Endothelial cell of umbilical vein (primary cell): ENCODE measurements around the gene CDKN1C. TPM values are rescaled to one million over a fixed set of nuclear protein-coding genes. Genes with fewer than 3 reads are reported as not detected.

Source experiments
- BruUV-seq: library from RNA; stranded (reverse); fragments of 400-500 nt; replicated peaks from 2 replicates; lab custom pipeline; 2021; lab: Mats Ljungman, UMichigan
- CTCF ChIA-PET: fragments of 300-600, 350-600 bp; sonication (Branson Sonifier 250); formaldehyde crosslinking; loops from one replicate; lab custom pipeline; 2021; ENCODE audit warnings: antibody characterized with exemption, inconsistent platforms; lab: Charles Lee
- POLR2A ChIA-PET: fragments of 300-600, 350-600 bp; sonication (Branson Sonifier 250); formaldehyde crosslinking; loops from one replicate; lab custom pipeline; 2021; ENCODE audit warnings: antibody characterized with exemption, inconsistent platforms; lab: Charles Lee
- DNase-seq: peaks from one replicate; pipeline ENCODE4 v3.0.0-alpha.2; 2011; ENCODE audit warnings: low read depth, low spot score
- FAIRE-seq: peaks from 2 replicates; lab custom pipeline; 2011; peaks lifted over from hg19 to GRCh38; lab: Jason Lieb, UNC
- H2AFZ ChIP-seq: 2 replicates; pipeline ENCODE4 v1.6.0; 2012; ENCODE audit warnings: low read depth, low read length, control low read depth, inconsistent platforms
- H3K27ac ChIP-seq: 2 replicates; pipeline ENCODE4 v1.5.1; 2011; ENCODE audit warnings: low read depth, mild to moderate bottlenecking, control low read depth, low read length, moderate library complexity; ENCODE audit not compliant: insufficient read depth
- H3K27me3 ChIP-seq, 2 experiments: 2 replicates each; pipeline versions ENCODE4 v1.6.0 to v1.6.1; 2011; ENCODE audit warnings: low read length in 2 of 2, mixed read lengths in 1 of 2; ENCODE audit not compliant: control insufficient read depth in 2 of 2, insufficient read depth in 2 of 2
- H3K36me3 ChIP-seq, 2 experiments: 2 replicates in 1 of 2; 3 replicates in 1 of 2; pipeline ENCODE4 v1.5.1; 2011; ENCODE audit warnings: low read length in 2 of 2, mild to moderate bottlenecking in 1 of 2, moderate library complexity in 1 of 2; ENCODE audit not compliant: control insufficient read depth in 2 of 2, insufficient read depth in 2 of 2; ENCODE audit errors: extremely low read depth in 1 of 2
- H3K4me1 ChIP-seq: 3 replicates; pipeline ENCODE4 v1.5.1; 2011; ENCODE audit warnings: mild to moderate bottlenecking, low read length; ENCODE audit not compliant: control insufficient read depth, insufficient read depth; ENCODE audit errors: extremely low read depth
- H3K4me2 ChIP-seq: 2 replicates; pipeline ENCODE4 v1.6.1; 2011; ENCODE audit warnings: low read length, control low read depth, mixed read lengths; ENCODE audit not compliant: insufficient read depth
- H3K4me3 ChIP-seq, 3 experiments: fragments of 200-600 bp in 1 of 3; sonication (generic), shearing (Covaris generic) in 1 of 3; replicated peaks in 1 of 3; 2 replicates each; pipeline ENCODE4 v1.5.1; 2011 to 2016; ENCODE audit warnings: control low read depth in 3 of 3, low read length in 3 of 3, mild to moderate bottlenecking in 2 of 3, inconsistent platforms in 1 of 3, low read depth in 1 of 3, moderate library complexity in 1 of 3; ENCODE audit not compliant: insufficient read depth in 1 of 3
- H3K79me2 ChIP-seq: 2 replicates; pipeline ENCODE4 v1.6.0; 2012; ENCODE audit warnings: low read length, inconsistent platforms; ENCODE audit not compliant: control insufficient read depth, insufficient read depth
- H3K9ac ChIP-seq: replicated peaks from 2 replicates; pipeline ENCODE3; 2011; ENCODE audit warnings: low read length, control low read depth; ENCODE audit not compliant: insufficient read depth; ENCODE audit errors: extremely low read depth
- H3K9me1 ChIP-seq: replicated peaks from 3 replicates; pipeline ENCODE4 v1.6.0; 2011; ENCODE audit warnings: mild to moderate bottlenecking, low read length; ENCODE audit not compliant: control insufficient read depth, insufficient read depth; ENCODE audit errors: extremely low read depth
- H3K9me3 ChIP-seq: replicated peaks from 2 replicates; pipeline ENCODE4 v1.5.1; 2012; ENCODE audit warnings: low read length, inconsistent platforms; ENCODE audit not compliant: control insufficient read depth, insufficient read depth
- H4K20me1 ChIP-seq: replicated peaks from 2 replicates; pipeline ENCODE3; 2011; ENCODE audit warnings: mild to moderate bottlenecking, low read length; ENCODE audit not compliant: control insufficient read depth, insufficient read depth; ENCODE audit errors: extremely low read depth
- EZH2 ChIP-seq: IDR thresholded peaks from 2 replicates; pipeline ENCODE4 v1.6.1; 2012; ENCODE audit warnings: borderline replicate concordance, low read depth, mild to moderate bottlenecking, moderate library complexity, low read length, inconsistent platforms; ENCODE audit not compliant: severe bottlenecking
- FOS ChIP-seq: IDR thresholded peaks from 2 replicates; pipeline ENCODE4 v1.6.1; 2011; ENCODE audit warnings: mild to moderate bottlenecking, low read length, moderate library complexity, borderline replicate concordance; ENCODE audit not compliant: insufficient read depth
- GATA2 ChIP-seq: IDR thresholded peaks from 2 replicates; pipeline ENCODE4 v1.7.0; 2011; ENCODE audit warnings: low read depth, mild to moderate bottlenecking, moderate library complexity, mixed read lengths, low read length; ENCODE audit not compliant: insufficient read length, insufficient read depth
- JUN ChIP-seq: IDR thresholded peaks from 2 replicates; pipeline ENCODE4 v1.6.1; 2011; ENCODE audit warnings: borderline replicate concordance, low read depth; ENCODE audit not compliant: insufficient read length, insufficient read depth
- MYC ChIP-seq: IDR thresholded peaks from one replicate; pipeline ENCODE4 v1.6.1; 2011; ENCODE audit warnings: mild to moderate bottlenecking, low read depth, low read length
- POLR2A ChIP-seq: IDR thresholded peaks from 2 replicates; pipeline ENCODE4 v1.6.1; 2012; ENCODE audit warnings: low read depth, mild to moderate bottlenecking, control low read depth, low read length
- POLR2AphosphoS5 ChIP-seq: IDR thresholded peaks from 2 replicates; pipeline ENCODE4 v1.6.1; 2012; ENCODE audit warnings: low read depth, mild to moderate bottlenecking, control low read depth, low read length, moderate library complexity; ENCODE audit not compliant: insufficient read depth
- dilution Hi-C: fragments of 300-500 bp; cut with MboI; formaldehyde crosslinking; loops from one replicate; pipeline ENCODE4 v1.15.0; 2019; ENCODE audit warnings: low sequenced_read_pairs; ENCODE audit not compliant: extremely low pct_ligation_motif_present
- intact Hi-C: fragments of 100-400 bp; cut with micrococcal nuclease; formaldehyde crosslinking; loops from one replicate; pipeline ENCODE4 v1.10.0; 2022
- polyA plus RNA-seq, 4 experiments: library from polyadenylated mRNA; depleted of rRNA in 3 of 4; stranded (reverse) in 3 of 4; unstranded in 1 of 4; fragments of >200 nt; gene quantifications; 2 replicates each; pipeline versions ENCODE4 v1.2.1 to v1.2.3, GENCODE V29; 2011 to 2012; ENCODE audit warnings: missing spikeins in 1 of 4
- total RNA-seq: library from RNA; stranded (reverse); gene quantifications from 2 replicates; pipeline ENCODE4 v1.2.3, GENCODE V29; 2021
- TF ChIP-seq, protein P1 (sequence below): IDR thresholded peaks from 2 replicates; pipeline ENCODE4 v1.6.1; 2011; ENCODE audit not compliant: insufficient read depth, insufficient read length
- TF ChIP-seq, protein P2 (sequence below), 2 donors: IDR thresholded peaks; 1 replicate in 1 of 2; 2 replicates in 1 of 2; pipeline ENCODE4 v1.5.1; 2011; ENCODE audit warnings: low read length in 2 of 2, mild to moderate bottlenecking in 2 of 2, moderate library complexity in 2 of 2, control low read depth in 1 of 2, inconsistent platforms in 1 of 2, low read depth in 1 of 2; ENCODE audit not compliant: insufficient read depth in 1 of 2; ENCODE audit errors: extremely low read depth in 1 of 2

The CDKN1C gene
- total and polyA plus RNA-seq, 2 donors (not counting 3 experiments of a cell fraction or from before 2014, with no cell fraction given): 4.1 to 9.0 TPM

DNA sequence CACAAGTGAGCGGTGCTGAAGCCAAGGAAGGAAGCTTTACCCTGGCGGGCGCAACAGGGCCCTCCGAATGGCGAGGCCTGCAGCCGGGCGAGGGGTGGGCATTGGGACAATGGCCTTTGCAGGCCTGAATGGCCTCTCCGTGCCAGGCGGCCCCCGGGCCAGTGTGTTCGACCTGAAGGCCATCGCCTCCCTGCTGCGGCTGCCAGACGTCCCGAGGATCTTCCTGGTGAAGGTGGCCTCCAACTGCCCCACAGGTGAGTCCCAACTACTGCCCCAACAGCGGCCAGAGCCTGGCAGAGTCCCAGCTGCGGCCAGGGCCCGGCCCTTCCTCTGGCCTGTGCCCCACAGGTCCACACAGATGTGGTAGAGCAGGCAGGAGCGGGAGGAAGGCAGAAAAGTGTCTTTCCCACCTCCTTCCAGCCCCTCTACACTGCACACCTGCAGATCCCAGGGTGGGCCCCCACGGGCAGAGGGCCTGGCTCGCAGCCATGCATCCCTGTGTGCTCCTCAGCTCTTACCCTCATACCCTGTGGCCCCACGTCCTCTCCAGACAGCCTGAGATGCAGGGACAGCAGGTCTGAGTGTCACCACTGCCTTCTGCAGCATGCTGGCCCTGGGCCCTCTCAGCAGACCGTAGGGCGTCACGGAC, 32.4 kb upstream of the CDKN1C start:
- dilution Hi-C loops: no loop called here
- CTCF ChIA-PET: interaction anchor here (0.8 kb wide), 1 partner anchor 30 kb away, joined by 3 read pairs; no protein-coding TSS in a partner anchor
- FAIRE-seq: no peak

More for the DNA sequence above, 32.4 kb upstream of the CDKN1C start:
- no peaks in the 10 kb centered on the region for H3K4me1 ChIP-seq
- H3K9ac ChIP-seq: no peak overlapping the region
- no peaks in the 10 kb centered on the region for H3K9me3 ChIP-seq
- TF ChIP-seq, protein P1, sequence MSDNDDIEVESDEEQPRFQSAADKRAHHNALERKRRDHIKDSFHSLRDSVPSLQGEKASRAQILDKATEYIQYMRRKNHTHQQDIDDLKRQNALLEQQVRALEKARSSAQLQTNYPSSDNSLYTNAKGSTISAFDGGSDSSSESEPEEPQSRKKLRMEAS: no peak
- TF ChIP-seq JUN (no peak), GATA2 (no peak), POLR2AphosphoS5 (no peak), FOS (no peak), EZH2 (no peak), MYC (no peak), POLR2A (no peak)
- TF ChIP-seq, protein P2, sequence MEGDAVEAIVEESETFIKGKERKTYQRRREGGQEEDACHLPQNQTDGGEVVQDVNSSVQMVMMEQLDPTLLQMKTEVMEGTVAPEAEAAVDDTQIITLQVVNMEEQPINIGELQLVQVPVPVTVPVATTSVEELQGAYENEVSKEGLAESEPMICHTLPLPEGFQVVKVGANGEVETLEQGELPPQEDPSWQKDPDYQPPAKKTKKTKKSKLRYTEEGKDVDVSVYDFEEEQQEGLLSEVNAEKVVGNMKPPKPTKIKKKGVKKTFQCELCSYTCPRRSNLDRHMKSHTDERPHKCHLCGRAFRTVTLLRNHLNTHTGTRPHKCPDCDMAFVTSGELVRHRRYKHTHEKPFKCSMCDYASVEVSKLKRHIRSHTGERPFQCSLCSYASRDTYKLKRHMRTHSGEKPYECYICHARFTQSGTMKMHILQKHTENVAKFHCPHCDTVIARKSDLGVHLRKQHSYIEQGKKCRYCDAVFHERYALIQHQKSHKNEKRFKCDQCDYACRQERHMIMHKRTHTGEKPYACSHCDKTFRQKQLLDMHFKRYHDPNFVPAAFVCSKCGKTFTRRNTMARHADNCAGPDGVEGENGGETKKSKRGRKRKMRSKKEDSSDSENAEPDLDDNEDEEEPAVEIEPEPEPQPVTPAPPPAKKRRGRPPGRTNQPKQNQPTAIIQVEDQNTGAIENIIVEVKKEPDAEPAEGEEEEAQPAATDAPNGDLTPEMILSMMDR (IDR thresholded peaks at IDR 0.05; ENCODE audit: extremely low read depth in 1 of 2, insufficient read depth in 1 of 2, low read depth in 1 of 2, low read length in 2 of 2): no peak
- intact Hi-C loops: no loop called here
- H3K27me3 ChIP-seq: no peaks in the 10 kb centered on the region
- no peak overlapping the region for H3K4me2 ChIP-seq
- no peak overlapping the region for H2AFZ ChIP-seq
- H3K36me3 ChIP-seq: no peaks in the 10 kb centered on the region
- POLR2A ChIA-PET: interaction anchor here (1.0 kb wide), 1 partner anchor 12 kb away, joined by 4 read pairs; the partner anchor contains the start of gene PHLDA2
- H4K20me1 ChIP-seq: no peaks in the 10 kb centered on the region
- no TSS peak for BruUV-seq
- H3K79me2 ChIP-seq: no peaks in the 10 kb centered on the region
- no peak overlapping the region for H3K4me3 ChIP-seq
- no peak overlapping the region for H3K27ac ChIP-seq
- H3K9me1 ChIP-seq: no peaks in the 10 kb centered on the region
- DNase-seq: no peak
